Kidney (tissue), 14 donors: ENCODE measurements around the gene HRCT1. TPM values are rescaled to one million over a fixed set of nuclear protein-coding genes. Genes with fewer than 3 reads are reported as not detected.

Experiments
- DNase-seq, 5 donors: peaks; one replicate each; pipeline ENCODE4 v3.0.0-alpha.2; 2013 to 2020
- FAIRE-seq: peaks from 2 replicates; lab custom pipeline; 2012; peaks lifted over from hg19 to GRCh38; lab: Jason Lieb, UNC
- H3K27ac ChIP-seq, 2 donors: one replicate each; pipeline ENCODE4 v1.7.0; 2013; ENCODE audit warnings: low read depth in 2 of 2, low read length in 2 of 2, inconsistent platforms in 1 of 2
- H3K27me3 ChIP-seq: one replicate; pipeline ENCODE4 v1.7.1; 2013; ENCODE audit warnings: low read length, inconsistent platforms; ENCODE audit not compliant: control insufficient read depth, insufficient read depth
- H3K36me3 ChIP-seq, 3 donors: one replicate each; pipeline versions ENCODE4 v1.7.0 to v1.7.1; 2013; ENCODE audit warnings: low read length in 3 of 3, control low read depth in 1 of 3, inconsistent platforms in 1 of 3; ENCODE audit not compliant: insufficient read depth in 3 of 3, control insufficient read depth in 2 of 3
- H3K4me1 ChIP-seq, 3 donors: one replicate each; pipeline versions ENCODE4 v1.7.0 to v1.7.1; 2013; ENCODE audit warnings: low read length in 3 of 3, inconsistent platforms in 1 of 3, low read depth in 1 of 3; ENCODE audit not compliant: control insufficient read depth in 2 of 3, insufficient read depth in 2 of 3
- H3K4me3 ChIP-seq, 3 donors: one replicate each; pipeline versions ENCODE4 v1.7.0 to v1.8.1; 2013; ENCODE audit warnings: low read length in 3 of 3, control low read depth in 1 of 3, inconsistent platforms in 1 of 3
- H3K9ac ChIP-seq, 3 donors: one replicate each; pipeline versions ENCODE4 v1.7.0 to v1.7.1; 2013; ENCODE audit warnings: low read length in 3 of 3, control low read depth in 1 of 3, inconsistent platforms in 1 of 3
- H3K9me3 ChIP-seq, 3 donors: one replicate each; pipeline versions ENCODE4 v1.7.0 to v1.7.1; 2013; ENCODE audit warnings: low read length in 3 of 3, control low read depth in 1 of 3, inconsistent platforms in 1 of 3; ENCODE audit not compliant: control insufficient read depth in 2 of 3, insufficient read depth in 1 of 3
- intact Hi-C: fragments of 100-400 bp; cut with DNase I; formaldehyde crosslinking; loops from one replicate; pipeline ENCODE4 v1.11.1; 2022
- polyA plus RNA-seq: library from polyadenylated mRNA; stranded (reverse); fragments of 350-450 nt; fragmentation: Illumina TruSeq; extraction: RNeasy Lipid Tissue Mini Kit (QIAGEN cat#74804); gene quantifications from one replicate; pipeline ENCODE4 v1.2.3, GENCODE V29; 2014; ENCODE audit warnings: low read depth, low replicate concordance; ENCODE audit not compliant: insufficient read depth
- total RNA-seq: library from RNA; stranded (reverse); fragmentation: NEBNext Ultra II Directional; extraction: Animal tissue kit (Norgen Biotek cat#: 25700); gene quantifications from one replicate; pipeline ENCODE4 v1.2.1, GENCODE V29; 2021
- TF ChIP-seq, protein P1 (sequence below): IDR thresholded peaks from 3 replicates; pipeline ENCODE4 v1.5.1; 2012; ENCODE audit warnings: mild to moderate bottlenecking, moderate library complexity, borderline replicate concordance; ENCODE audit not compliant: insufficient read depth; ENCODE audit errors: extremely low read depth
- donor health status: control.
- donor health status: control.
- donor health status: control.
- donor health status: control.
- donor health status: control.
- donor health status: DM: yes; HTN: yes; CAD: no.
- donor health status: Normal renal cell carcinoma (clear cell type).

The HRCT1 gene
- total and polyA plus RNA-seq, 2 donors from 2014 or later = 13.3 to 51.2 TPM

DNA sequence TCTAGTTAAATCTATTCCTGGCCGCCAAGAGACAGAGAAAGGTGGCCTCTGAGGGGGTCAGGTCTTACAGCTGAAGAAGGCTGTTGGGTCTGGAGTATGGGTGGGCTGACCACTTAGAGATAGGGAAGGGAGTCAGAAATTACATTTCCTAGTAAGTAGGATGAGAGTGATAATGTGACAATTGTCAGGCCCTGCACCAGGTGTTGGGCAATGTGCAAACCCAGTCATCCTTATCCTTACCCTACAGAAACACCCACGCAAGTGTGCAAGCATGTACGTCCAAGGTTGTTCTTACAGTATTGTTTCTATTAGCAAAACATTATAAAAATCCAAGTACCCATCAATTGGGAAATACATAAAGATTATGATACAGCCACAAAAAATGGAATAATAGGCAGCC, 12.8 kb downstream of the HRCT1 start:
- intact Hi-C loops = no loop called here
- TF ChIP-seq, protein P1, sequence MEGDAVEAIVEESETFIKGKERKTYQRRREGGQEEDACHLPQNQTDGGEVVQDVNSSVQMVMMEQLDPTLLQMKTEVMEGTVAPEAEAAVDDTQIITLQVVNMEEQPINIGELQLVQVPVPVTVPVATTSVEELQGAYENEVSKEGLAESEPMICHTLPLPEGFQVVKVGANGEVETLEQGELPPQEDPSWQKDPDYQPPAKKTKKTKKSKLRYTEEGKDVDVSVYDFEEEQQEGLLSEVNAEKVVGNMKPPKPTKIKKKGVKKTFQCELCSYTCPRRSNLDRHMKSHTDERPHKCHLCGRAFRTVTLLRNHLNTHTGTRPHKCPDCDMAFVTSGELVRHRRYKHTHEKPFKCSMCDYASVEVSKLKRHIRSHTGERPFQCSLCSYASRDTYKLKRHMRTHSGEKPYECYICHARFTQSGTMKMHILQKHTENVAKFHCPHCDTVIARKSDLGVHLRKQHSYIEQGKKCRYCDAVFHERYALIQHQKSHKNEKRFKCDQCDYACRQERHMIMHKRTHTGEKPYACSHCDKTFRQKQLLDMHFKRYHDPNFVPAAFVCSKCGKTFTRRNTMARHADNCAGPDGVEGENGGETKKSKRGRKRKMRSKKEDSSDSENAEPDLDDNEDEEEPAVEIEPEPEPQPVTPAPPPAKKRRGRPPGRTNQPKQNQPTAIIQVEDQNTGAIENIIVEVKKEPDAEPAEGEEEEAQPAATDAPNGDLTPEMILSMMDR = no peak

DNA sequence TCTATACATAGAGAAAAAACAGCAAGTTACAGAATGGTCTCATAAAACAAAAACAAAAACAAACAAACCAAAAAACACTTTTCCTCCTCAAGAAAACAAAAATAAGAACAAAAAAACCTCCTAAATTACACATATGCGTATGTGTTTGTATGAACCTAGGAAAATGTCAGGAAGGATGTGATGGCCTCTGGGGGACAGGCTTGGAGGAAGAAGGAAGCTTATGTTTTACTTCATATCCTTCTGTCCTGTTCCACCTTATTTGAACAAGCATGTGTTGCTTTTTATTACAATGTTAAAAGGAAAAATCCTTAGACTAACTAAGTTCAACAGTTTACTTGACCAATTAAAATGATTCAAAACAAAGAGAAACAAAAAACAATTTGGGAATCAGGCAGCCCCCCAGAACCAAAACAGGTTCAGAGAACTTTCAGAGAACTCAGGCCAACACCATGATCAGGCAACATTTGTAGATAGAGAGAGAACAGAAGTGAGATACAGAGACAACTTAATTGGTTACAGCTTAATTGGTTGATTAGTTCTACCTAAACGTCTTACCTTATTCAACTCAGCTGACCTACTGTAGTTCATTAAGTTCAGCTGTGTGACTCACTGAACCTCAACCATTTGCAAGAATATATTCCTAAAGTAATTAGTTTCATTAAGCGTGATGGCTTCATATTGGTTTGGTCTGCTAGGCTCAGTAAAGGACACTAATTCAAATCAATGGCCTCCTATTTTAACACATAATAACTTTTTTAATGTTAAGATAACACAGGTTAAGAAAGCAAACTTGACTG, 13.4 kb downstream of the HRCT1 start:
- no peaks in the 10 kb centered on the region for H3K27me3 ChIP-seq
- peak overlapping the region in 1 of 3 donors; percentile 22 for H3K9ac ChIP-seq
- no peaks in the 10 kb centered on the region for H3K9me3 ChIP-seq
- H3K4me1 ChIP-seq = peaks cover 4 to 42% (median 32%) of the 10 kb centered on the region in 3 donors
- no peaks in the 10 kb centered on the region for H3K36me3 ChIP-seq
- intact Hi-C loops = no loop called here
- no peak for FAIRE-seq
- no peak overlapping the region for H3K4me3 ChIP-seq
- no peak for DNase-seq
- TF ChIP-seq, protein P1 = no peak
- peak overlapping the region; percentile 59 to 61 for H3K27ac ChIP-seq

More for the DNA sequence above, 12.8 kb downstream of the HRCT1 start:
- FAIRE-seq = no peak
- H3K27ac ChIP-seq = peak overlapping the region; percentile 37 to 61
- H3K4me3 ChIP-seq = no peak overlapping the region
- peaks cover 0 to 2% (median 0%) of the 10 kb centered on the region in 3 donors for H3K36me3 ChIP-seq
- peaks cover 4 to 37% (median 30%) of the 10 kb centered on the region in 3 donors for H3K4me1 ChIP-seq
- H3K27me3 ChIP-seq = no peaks in the 10 kb centered on the region
- H3K9me3 ChIP-seq = peaks cover 0 to 2% (median 0%) of the 10 kb centered on the region in 3 donors
- no peak for DNase-seq
- H3K9ac ChIP-seq = no peak overlapping the region

DNA sequence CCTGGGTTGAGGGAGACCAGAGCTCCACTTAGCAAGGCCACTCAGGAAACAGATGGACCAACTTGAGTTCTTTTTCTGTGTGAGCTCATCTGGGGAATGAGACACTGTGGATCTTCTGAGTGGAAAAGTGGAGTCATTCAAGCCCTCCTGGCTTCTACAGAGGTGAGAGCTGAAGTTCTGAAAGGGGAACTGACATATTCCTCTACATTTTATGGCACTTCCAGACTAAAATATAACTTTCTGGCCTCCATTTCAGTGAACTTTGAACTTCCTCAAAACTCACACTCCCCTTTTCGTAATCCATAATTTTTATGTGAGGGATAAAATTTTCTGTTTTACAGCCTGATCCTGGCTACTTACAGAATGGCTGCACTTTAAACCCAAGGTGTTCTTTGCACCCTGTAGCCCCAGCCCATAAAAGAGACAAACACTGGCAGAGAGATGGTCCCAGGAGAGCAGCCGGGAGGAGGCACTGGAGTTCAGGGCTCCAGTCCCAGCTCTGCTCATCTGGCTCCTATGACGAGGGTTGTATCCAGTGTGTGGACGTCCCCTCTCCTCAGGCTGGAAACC, 14.1 kb downstream of the HRCT1 start:
- no peaks in the 10 kb centered on the region for H3K36me3 ChIP-seq
- TF ChIP-seq, protein P1 = no peak
- no peaks in the 10 kb centered on the region for H3K9me3 ChIP-seq
- no peak overlapping the region for H3K4me3 ChIP-seq
- DNase-seq = no peak
- H3K4me1 ChIP-seq = peaks cover 4 to 43% (median 32%) of the 10 kb centered on the region in 3 donors
- peak overlapping the region; percentile 59 to 61 for H3K27ac ChIP-seq
- intact Hi-C loops = no loop called here
- no peak for FAIRE-seq
- H3K27me3 ChIP-seq = no peaks in the 10 kb centered on the region
- H3K9ac ChIP-seq = peak overlapping the region in 1 of 3 donors; percentile 22
